Activated CD8-positive, alpha-beta memory T cell treated with anti-CD3 and anti-CD28 coated beads, Interleukin-2, amount 50 U/mL, for 24 hours (primary cell): ENCODE measurements around the gene DDX11.
"Not testable (repeated sequence)": the region's sequence is repeated elsewhere in the genome, so short reads cannot be mapped to it uniquely, and the experiment has no call there.

Source experiments
- DNase-seq: peaks from one replicate; pipeline ENCODE4 v3.0.0-alpha.2; 2020; ENCODE audit errors: extremely low read depth

Gene DDX11

GRCh38 chr12:31124158-31124557 lies 50.5 kb downstream of the DDX11 start:
- not testable (repeated sequence) for DNase-seq

GRCh38 chr12:31125171-31125570 lies 51.5 kb downstream of the DDX11 start:
- not testable (repeated sequence) for DNase-seq

GRCh38 chr12:31127209-31127848 lies 53.7 kb downstream of the DDX11 start:
- DNase-seq = not testable (repeated sequence)

GRCh38 chr12:31136581-31136980 lies 62.9 kb downstream of the DDX11 start:
- not testable (repeated sequence) for DNase-seq

GRCh38 chr12:31144768-31145167 lies 71.1 kb downstream of the DDX11 start:
- DNase-seq = not testable (repeated sequence)

- DNase-seq = not testable (repeated sequence)
These were observed 71.6 kb downstream of the DDX11 start for GRCh38 chr12:31145296-31145695.

GRCh38 chr12:31147415-31147814 lies 73.8 kb downstream of the DDX11 start:
- DNase-seq = not testable (repeated sequence)

GRCh38 chr12:31150766-31151165 lies 77.1 kb downstream of the DDX11 start:
- not testable (repeated sequence) for DNase-seq
